PC-3 (cell line): ENCODE data around the gene CARD10. TPM values are rescaled to one million over a fixed set of nuclear protein-coding genes. Genes with fewer than 3 reads are reported as not detected.
"Not testable (repeated sequence)": the region's sequence is repeated elsewhere in the genome, so short reads cannot be mapped to it uniquely, and the experiment has no call there.

Source experiments
- ATAC-seq: fragments of 200-7000 bp; cut with Tn5 transposase; 2 replicates; pipeline ENCODE4 v1.9.1; 2020; ENCODE audit warnings: mild to moderate bottlenecking, moderate library complexity
- BruUV-seq: library from RNA; stranded (reverse); fragments of 400-500 nt; replicated peaks from 2 replicates; lab custom pipeline; 2021; lab: Mats Ljungman, UMichigan
- CTCF ChIA-PET: fragments of 300-600 bp; sonication (Branson Sonifier 250); formaldehyde crosslinking; loops from one replicate; lab custom pipeline; 2022; ENCODE audit warnings: antibody characterized with exemption; lab: Charles Lee
- POLR2A ChIA-PET: fragments of 300-600 bp; sonication (Branson Sonifier 250); formaldehyde crosslinking; loops from one replicate; lab custom pipeline; 2022; ENCODE audit warnings: antibody characterized with exemption; ENCODE audit not compliant: unreplicated experiment; lab: Charles Lee
- DNase-seq: peaks from one replicate; pipeline ENCODE4 v3.0.0-alpha.2; 2015
- H2AFZ ChIP-seq: fragments of 300-600 bp; sonication (generic); 2 replicates; pipeline ENCODE4 v1.6.0; 2016; ENCODE audit warnings: antibody characterized with exemption, low read length
- H3F3A ChIP-seq: fragments of 300-600 bp; sonication (generic); one replicate; pipeline ENCODE4 v1.6.0; 2017; ENCODE audit warnings: antibody characterized with exemption, low read length, control low read depth, mild to moderate bottlenecking; ENCODE audit not compliant: unreplicated experiment
- H3K27ac ChIP-seq: fragments of 300-600 bp; sonication (generic); 2 replicates; pipeline ENCODE4 v1.5.1; 2016; ENCODE audit warnings: mild to moderate bottlenecking, low read length
- H3K27me3 ChIP-seq: fragments of 300-600 bp; sonication (generic); 2 replicates; pipeline ENCODE4 v1.6.1; 2016; ENCODE audit warnings: low read length, mixed read lengths
- H3K36me3 ChIP-seq: fragments of 300-600 bp; sonication (generic); 2 replicates; pipeline ENCODE4 v1.6.1; 2016; ENCODE audit warnings: low read depth, mixed run types, low read length, mixed read lengths
- H3K4me1 ChIP-seq: fragments of 300-600 bp; sonication (generic); 2 replicates; pipeline ENCODE4 v1.5.1; 2016; ENCODE audit warnings: low read length; ENCODE audit not compliant: insufficient read depth
- H3K4me2 ChIP-seq: fragments of 300-600 bp; sonication (generic); 2 replicates; pipeline ENCODE4 v1.6.0; 2016; ENCODE audit warnings: low read length
- H3K4me3 ChIP-seq: fragments of 300-600 bp; sonication (generic); 2 replicates; pipeline ENCODE4 v1.5.1; 2016; ENCODE audit warnings: mild to moderate bottlenecking, low read length, mixed read lengths
- H3K79me2 ChIP-seq: fragments of 300-600 bp; sonication (generic); 2 replicates; pipeline ENCODE4 v1.6.1; 2017; ENCODE audit warnings: low read length, mixed read lengths
- H3K9ac ChIP-seq: fragments of 300-600 bp; sonication (generic); 2 replicates; pipeline ENCODE4 v1.6.0; 2016; ENCODE audit warnings: mild to moderate bottlenecking, low read length
- H3K9me2 ChIP-seq: fragments of 300-600 bp; sonication (generic); replicated peaks from 2 replicates; pipeline ENCODE4 v1.6.1; 2016; ENCODE audit warnings: mixed run types, low read length, mixed read lengths
- H3K9me3 ChIP-seq: fragments of 300-600 bp; sonication (generic); 2 replicates; pipeline ENCODE4 v1.6.1; 2016; ENCODE audit warnings: low read length, mixed read lengths
- H4K20me1 ChIP-seq: fragments of 300-600 bp; sonication (generic); 2 replicates; pipeline ENCODE4 v1.6.1; 2016; ENCODE audit warnings: low read length, mixed read lengths
- EZH2 ChIP-seq: fragments of 300-600 bp; sonication (generic); IDR thresholded peaks from one replicate; pipeline ENCODE4 v1.6.1; 2017; ENCODE audit warnings: antibody characterized with exemption, mild to moderate bottlenecking, low read length; ENCODE audit not compliant: unreplicated experiment
- EZH2phosphoT487 ChIP-seq: fragments of 300-600 bp; sonication (generic); IDR thresholded peaks from 2 replicates; pipeline ENCODE4 v1.6.1; 2018; ENCODE audit warnings: mild to moderate bottlenecking, antibody characterized with exemption, low read length, borderline replicate concordance
- intact Hi-C: fragments of 100-400 bp; cut with micrococcal nuclease; formaldehyde crosslinking; loops from 2 replicates; pipeline ENCODE4 v1.9.0; 2023
- total RNA-seq: library from RNA; depleted of rRNA; stranded (reverse); fragments of >200 nt; gene quantifications from 2 replicates; pipeline ENCODE4 v1.2.3, GENCODE V29; 2014
- TF ChIP-seq, protein P1 (sequence below): fragments of 300-600 bp; sonication (generic); conservative IDR thresholded peaks from 2 replicates; pipeline ENCODE4 v1.5.1; 2017; ENCODE audit warnings: antibody characterized with exemption, low read depth, mild to moderate bottlenecking, low read length

Gene CARD10
- total RNA-seq, 1 experiment from 2014 or later, result 20.7 TPM

DNA sequence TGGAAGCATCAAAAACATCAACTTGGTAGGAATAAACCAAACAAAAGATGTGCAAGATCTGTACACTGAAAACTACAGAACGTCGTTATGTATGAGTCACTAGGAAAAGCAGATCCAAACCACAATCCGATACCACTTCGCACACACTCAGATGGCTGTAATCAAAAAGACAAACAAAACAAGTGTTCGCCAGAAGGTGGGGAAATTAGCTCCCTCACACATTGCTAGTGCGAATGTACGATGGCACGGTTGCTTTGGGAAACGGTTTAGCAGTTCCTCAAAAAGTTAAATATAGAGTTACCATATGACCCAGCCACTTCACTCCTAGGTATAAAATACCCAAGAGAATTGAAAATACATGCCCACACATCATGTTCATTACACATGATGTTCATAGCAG is 14.8 kb upstream of the CARD10 start:
- Histone ChIP-seq H3F3A (no peaks in the 10 kb centered on the region), H2AFZ (no peak overlapping the region), H3K9ac (no peak overlapping the region), H3K27me3 (no peaks in the 10 kb centered on the region), H3K4me3 (peak overlapping the region; percentile 23; the same call in 1 of the 2 replicates), H4K20me1 (no peaks in the 10 kb centered on the region), H3K9me3 (no peaks in the 10 kb centered on the region), H3K27ac (peak overlapping the region; percentile 53), H3K4me2 (peak overlapping the region; percentile 50), H3K79me2 (no peaks in the 10 kb centered on the region), H3K9me2 (no peaks in the 10 kb centered on the region), H3K36me3 (no peaks in the 10 kb centered on the region; the same call in 1 of the 2 replicates), H3K4me1 (peaks cover 24% of the 10 kb centered on the region)
- TF ChIP-seq, protein P1, sequence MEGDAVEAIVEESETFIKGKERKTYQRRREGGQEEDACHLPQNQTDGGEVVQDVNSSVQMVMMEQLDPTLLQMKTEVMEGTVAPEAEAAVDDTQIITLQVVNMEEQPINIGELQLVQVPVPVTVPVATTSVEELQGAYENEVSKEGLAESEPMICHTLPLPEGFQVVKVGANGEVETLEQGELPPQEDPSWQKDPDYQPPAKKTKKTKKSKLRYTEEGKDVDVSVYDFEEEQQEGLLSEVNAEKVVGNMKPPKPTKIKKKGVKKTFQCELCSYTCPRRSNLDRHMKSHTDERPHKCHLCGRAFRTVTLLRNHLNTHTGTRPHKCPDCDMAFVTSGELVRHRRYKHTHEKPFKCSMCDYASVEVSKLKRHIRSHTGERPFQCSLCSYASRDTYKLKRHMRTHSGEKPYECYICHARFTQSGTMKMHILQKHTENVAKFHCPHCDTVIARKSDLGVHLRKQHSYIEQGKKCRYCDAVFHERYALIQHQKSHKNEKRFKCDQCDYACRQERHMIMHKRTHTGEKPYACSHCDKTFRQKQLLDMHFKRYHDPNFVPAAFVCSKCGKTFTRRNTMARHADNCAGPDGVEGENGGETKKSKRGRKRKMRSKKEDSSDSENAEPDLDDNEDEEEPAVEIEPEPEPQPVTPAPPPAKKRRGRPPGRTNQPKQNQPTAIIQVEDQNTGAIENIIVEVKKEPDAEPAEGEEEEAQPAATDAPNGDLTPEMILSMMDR, result no peak
- TF ChIP-seq EZH2phosphoT487 (no peak), EZH2 (no peak)
- no TSS peak for BruUV-seq
- peak; percentile 74 for DNase-seq
- ChIA-PET CTCF (interaction anchor here (0.6 to 1.4 kb wide), 4 partner anchors 12 to 110 kb away, joined by 3 to 4 read pairs (median 4); no protein-coding TSS in a partner anchor), POLR2A (no interaction called here)
- peak; percentile 73 for ATAC-seq
- intact Hi-C loops, result no loop called here

DNA sequence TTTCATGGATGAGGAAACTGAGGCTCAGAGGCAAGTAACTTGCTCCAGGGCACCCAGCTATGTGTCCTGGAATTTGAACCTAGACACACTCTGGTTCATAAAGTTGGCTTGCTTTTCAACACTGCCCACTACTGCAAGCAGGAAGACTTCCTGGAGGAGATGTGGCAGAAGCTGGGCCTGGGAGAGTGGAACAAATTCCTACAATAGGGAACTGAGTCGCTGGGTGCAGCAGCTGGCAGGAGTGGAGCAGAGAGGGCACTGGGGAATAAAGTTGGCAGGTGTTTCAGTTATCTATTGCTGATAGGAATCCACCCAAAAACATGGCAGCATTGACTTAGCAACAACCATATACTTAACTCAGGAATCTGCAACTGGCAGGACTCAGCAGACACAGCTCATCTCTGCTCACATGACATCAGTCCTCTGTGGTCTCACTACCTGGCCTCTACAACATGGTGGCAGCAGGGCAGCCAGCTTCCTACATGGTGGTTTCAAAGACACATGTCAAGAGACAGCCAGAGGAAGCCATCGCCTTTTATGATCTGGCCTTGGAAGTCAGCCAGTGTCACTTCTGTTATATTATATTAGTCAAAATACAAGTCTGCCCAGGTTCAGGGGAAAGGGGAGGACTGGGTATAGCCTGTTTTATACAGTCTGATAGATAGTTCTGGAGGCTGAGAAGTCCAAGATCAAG is 10.6 kb upstream of the CARD10 start:
- ChIA-PET POLR2A (no interaction called here), CTCF (no interaction called here)
- no peaks in the 10 kb centered on the region for H3K36me3 ChIP-seq
- H3K27me3 ChIP-seq, result no peaks in the 10 kb centered on the region
- H3K4me3 ChIP-seq, result no peak overlapping the region
- H2AFZ ChIP-seq, result no peak overlapping the region
- intact Hi-C loops, result no loop called here
- no peaks in the 10 kb centered on the region for H3K79me2 ChIP-seq
- H3K27ac ChIP-seq, result no peak overlapping the region
- TF ChIP-seq, protein P1, result no peak
- TF ChIP-seq EZH2, result no peak
- H3K9me2 ChIP-seq, result no peaks in the 10 kb centered on the region
- DNase-seq (peak; percentile 56), ATAC-seq (no peak)
- H3F3A ChIP-seq, result no peaks in the 10 kb centered on the region
- no peak overlapping the region for H3K9ac ChIP-seq
- BruUV-seq, result no TSS peak
- no peaks in the 10 kb centered on the region for H3K9me3 ChIP-seq
- peaks cover 41% of the 10 kb centered on the region for H3K4me1 ChIP-seq
- H4K20me1 ChIP-seq, result no peaks in the 10 kb centered on the region
- H3K4me2 ChIP-seq, result no peak overlapping the region

DNA sequence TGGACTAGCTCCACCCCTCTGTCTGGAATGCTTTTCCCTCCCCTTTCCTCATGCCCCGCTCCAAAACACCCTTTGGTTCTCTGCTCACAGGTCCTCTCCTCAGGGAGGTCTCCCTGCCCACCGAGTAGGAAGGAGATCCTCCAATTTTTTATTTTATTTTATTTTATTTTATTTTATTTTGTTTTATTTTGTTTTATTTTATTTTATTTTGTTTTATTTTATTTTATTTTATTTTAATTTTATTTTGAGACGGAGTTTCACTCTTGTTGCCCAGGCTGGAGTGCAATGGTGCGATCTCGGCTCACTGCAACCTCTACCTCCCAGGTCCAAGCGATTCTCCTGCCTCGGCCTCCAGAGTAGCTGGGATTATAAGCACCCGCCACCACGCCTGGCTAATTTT is 8.7 kb upstream of the CARD10 start:
- CTCF ChIA-PET, H3K27ac ChIP-seq, DNase-seq, H3K9me3 ChIP-seq, POLR2A ChIA-PET, intact Hi-C loops, H3F3A ChIP-seq, H3K79me2 ChIP-seq, H2AFZ ChIP-seq, H4K20me1 ChIP-seq, H3K36me3 ChIP-seq, H3K4me3 ChIP-seq, H3K9me2 ChIP-seq, H3K9ac ChIP-seq, H3K27me3 ChIP-seq, BruUV-seq, H3K4me2 ChIP-seq, ATAC-seq: not testable (repeated sequence)
- peaks cover 29% of the 10 kb centered on the region for H3K4me1 ChIP-seq

DNA sequence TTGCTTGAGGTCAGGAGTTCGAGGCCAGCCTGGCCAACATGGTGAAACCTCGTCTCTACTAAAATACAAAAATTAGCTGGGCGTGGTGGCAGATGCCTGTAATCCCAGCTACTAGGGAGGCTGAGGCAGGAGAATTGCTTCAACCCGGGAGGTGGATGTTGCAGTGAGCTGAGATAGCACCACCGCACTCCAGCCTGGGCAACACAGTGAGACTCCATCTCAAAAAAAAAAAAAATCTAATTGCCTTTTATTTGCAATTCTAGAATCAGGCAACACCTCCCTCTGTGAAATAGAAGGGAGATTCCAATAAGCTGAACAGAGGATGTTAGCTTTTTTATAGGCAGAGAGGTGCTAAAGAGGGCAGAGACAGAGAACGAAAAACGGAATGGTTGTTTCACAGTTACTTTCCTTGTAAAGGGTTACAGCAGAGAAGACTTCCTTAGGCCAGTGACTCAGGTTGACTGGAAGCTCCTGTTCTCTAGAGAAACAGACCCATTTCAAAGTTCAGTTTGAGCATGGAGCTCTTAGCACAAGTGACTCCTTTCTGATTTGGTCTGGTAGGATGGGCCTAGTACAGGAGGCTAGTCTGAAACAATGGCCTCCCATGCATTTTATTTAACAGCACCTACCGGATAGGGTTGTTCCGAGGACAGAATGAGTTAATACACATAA is 8.0 kb upstream of the CARD10 start:
- H2AFZ ChIP-seq, intact Hi-C loops, BruUV-seq, H4K20me1 ChIP-seq, H3K27me3 ChIP-seq, ATAC-seq, H3K4me2 ChIP-seq, H3K9ac ChIP-seq, H3K9me3 ChIP-seq, DNase-seq, CTCF ChIA-PET, H3F3A ChIP-seq, POLR2A ChIA-PET, H3K4me3 ChIP-seq, H3K79me2 ChIP-seq, H3K9me2 ChIP-seq, H3K36me3 ChIP-seq: not testable (repeated sequence)
- Histone ChIP-seq H3K27ac (peak overlapping the region; percentile 82; the same call in 1 of the 2 replicates), H3K4me1 (peaks cover 29% of the 10 kb centered on the region)
